Panc1 (cell line): ENCODE data around the gene AIG1. TPM values are rescaled to one million over a fixed set of nuclear protein-coding genes. Genes with fewer than 3 reads are reported as not detected.

Experiments
- ATAC-seq: fragments of 200-7000 bp; cut with Tn5 transposase; 2 replicates; pipeline ENCODE4 v1.9.1; 2020; ENCODE audit warnings: mild to moderate bottlenecking, moderate library complexity
- BruUV-seq: library from RNA; stranded (reverse); fragments of 400-500 nt; replicated peaks from 2 replicates; lab custom pipeline; 2021; lab: Mats Ljungman, UMichigan
- CTCF ChIA-PET: fragments of 300-600 bp; sonication (Branson Sonifier 250); formaldehyde crosslinking; loops from one replicate; lab custom pipeline; 2022; ENCODE audit warnings: antibody characterized with exemption; lab: Charles Lee
- POLR2A ChIA-PET: fragments of 300-600 bp; sonication (Branson Sonifier 250); formaldehyde crosslinking; loops from one replicate; lab custom pipeline; 2022; ENCODE audit warnings: antibody characterized with exemption; lab: Charles Lee
- DNase-seq: peaks from one replicate; pipeline ENCODE4 v3.0.0-alpha.2; 2010; ENCODE audit warnings: low read depth, low spot score
- H3K27ac ChIP-seq: 2 replicates; pipeline ENCODE4 v1.5.1; 2011; ENCODE audit warnings: mild to moderate bottlenecking, low read length, inconsistent platforms
- H3K27me3 ChIP-seq: fragments of 200-500 bp; sonication (Bioruptor generic); 2 replicates; pipeline ENCODE4 v1.6.0; 2014; ENCODE audit warnings: low read length, inconsistent platforms; ENCODE audit not compliant: control insufficient read depth, insufficient read depth
- H3K36me3 ChIP-seq: fragments of 200-500 bp; sonication (Bioruptor generic); 2 replicates; pipeline ENCODE4 v1.5.1; 2014; ENCODE audit warnings: inconsistent platforms, mild to moderate bottlenecking, low read length, moderate library complexity; ENCODE audit not compliant: control insufficient read depth, insufficient read depth
- H3K4me1 ChIP-seq: 2 replicates; pipeline ENCODE4 v1.5.1; 2011; ENCODE audit warnings: inconsistent platforms, mild to moderate bottlenecking, low read length, moderate library complexity; ENCODE audit not compliant: control insufficient read depth, insufficient read depth
- H3K4me3 ChIP-seq, 2 experiments: 2 replicates each; pipeline ENCODE4 v1.5.1; 2011 to 2012; ENCODE audit warnings: low read depth in 2 of 2, low read length in 2 of 2, mild to moderate bottlenecking in 2 of 2, inconsistent platforms in 1 of 2, moderate library complexity in 1 of 2
- H3K9me3 ChIP-seq: fragments of 200-500 bp; sonication (Bioruptor generic); 2 replicates; pipeline ENCODE4 v1.5.1; 2014; ENCODE audit warnings: low read depth, mild to moderate bottlenecking, inconsistent platforms, low read length, moderate library complexity; ENCODE audit not compliant: control insufficient read depth, insufficient read depth
- POLR2AphosphoS5 ChIP-seq: IDR thresholded peaks from 2 replicates; pipeline ENCODE4 v1.6.1; 2012; ENCODE audit warnings: mild to moderate bottlenecking, low read depth, low read length, moderate library complexity
- SIN3A ChIP-seq: IDR thresholded peaks from 2 replicates; pipeline ENCODE4 v1.6.1; 2012; ENCODE audit warnings: low read depth, mild to moderate bottlenecking, low read length, moderate library complexity, borderline replicate concordance; ENCODE audit not compliant: insufficient read depth
- TCF7L2 ChIP-seq: IDR thresholded peaks from 2 replicates; pipeline ENCODE4 v1.6.1; 2011; ENCODE audit warnings: mild to moderate bottlenecking, low read depth, low read length, inconsistent platforms
- in situ Hi-C: cut with HindIII; loops from 2 replicates; pipeline ENCODE4 v1.10.0; 2016; ENCODE audit warnings: low sequenced_read_pairs, low pct_unique_long_range_greater_than_20kb
- intact Hi-C: fragments of 100-400 bp; cut with micrococcal nuclease; formaldehyde crosslinking; loops from one replicate; pipeline ENCODE4 v1.10.0; 2022; ENCODE audit not compliant: unreplicated experiment
- total RNA-seq: library from RNA; stranded (reverse); gene quantifications from one replicate; pipeline ENCODE4 v1.2.1, GENCODE V29; 2021; ENCODE audit not compliant: unreplicated experiment
- TF ChIP-seq, protein P1 (sequence below): fragments of 450-650 bp; IDR thresholded peaks from 2 replicates; pipeline ENCODE4 v1.5.1; 2017; ENCODE audit warnings: mild to moderate bottlenecking
- TF ChIP-seq, protein P2 (sequence below), 2 experiments: IDR thresholded peaks; 2 replicates each; pipeline ENCODE4 v1.6.1; 2011 to 2012; ENCODE audit warnings: low read depth in 2 of 2, control low read depth in 1 of 2, low read length in 1 of 2, mild to moderate bottlenecking in 1 of 2, moderate library complexity in 1 of 2; ENCODE audit not compliant: insufficient read depth in 1 of 2

The AIG1 gene
- total RNA-seq, 1 experiment from 2014 or later: 23.9 TPM

DNA sequence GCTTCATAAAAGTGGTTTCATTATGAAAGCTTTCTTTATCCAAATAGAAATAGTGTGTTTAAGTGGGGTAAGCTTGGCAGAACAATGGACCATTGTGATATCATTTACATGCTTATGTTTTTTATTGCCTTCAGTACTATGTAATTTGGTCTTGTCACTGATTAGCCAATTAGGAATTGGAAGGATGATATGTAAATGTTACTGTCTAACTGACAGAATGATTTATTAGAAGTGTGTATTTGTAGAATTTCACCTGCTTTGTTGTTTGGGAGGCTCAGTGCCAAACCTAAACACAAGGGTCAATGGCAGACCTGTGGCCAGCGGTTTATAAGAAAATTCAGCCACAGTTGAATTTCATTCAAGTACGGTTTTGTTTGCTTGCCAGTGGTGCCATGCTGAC lies 39.0 kb downstream of the AIG1 start:
- ChIA-PET POLR2A (no interaction called here), CTCF (no interaction called here)
- Histone ChIP-seq H3K4me3 (no peak overlapping the region), H3K4me1 (no peaks in the 10 kb centered on the region), H3K27ac (no peak overlapping the region), H3K36me3 (no peaks in the 10 kb centered on the region), H3K9me3 (no peaks in the 10 kb centered on the region), H3K27me3 (no peaks in the 10 kb centered on the region)
- intact Hi-C loops: no loop called here
- in situ Hi-C loops: no loop called here
- no TSS peak for BruUV-seq
- ATAC-seq (no peak), DNase-seq (no peak)
- TF ChIP-seq POLR2AphosphoS5: no peak
- TF ChIP-seq, protein P1, sequence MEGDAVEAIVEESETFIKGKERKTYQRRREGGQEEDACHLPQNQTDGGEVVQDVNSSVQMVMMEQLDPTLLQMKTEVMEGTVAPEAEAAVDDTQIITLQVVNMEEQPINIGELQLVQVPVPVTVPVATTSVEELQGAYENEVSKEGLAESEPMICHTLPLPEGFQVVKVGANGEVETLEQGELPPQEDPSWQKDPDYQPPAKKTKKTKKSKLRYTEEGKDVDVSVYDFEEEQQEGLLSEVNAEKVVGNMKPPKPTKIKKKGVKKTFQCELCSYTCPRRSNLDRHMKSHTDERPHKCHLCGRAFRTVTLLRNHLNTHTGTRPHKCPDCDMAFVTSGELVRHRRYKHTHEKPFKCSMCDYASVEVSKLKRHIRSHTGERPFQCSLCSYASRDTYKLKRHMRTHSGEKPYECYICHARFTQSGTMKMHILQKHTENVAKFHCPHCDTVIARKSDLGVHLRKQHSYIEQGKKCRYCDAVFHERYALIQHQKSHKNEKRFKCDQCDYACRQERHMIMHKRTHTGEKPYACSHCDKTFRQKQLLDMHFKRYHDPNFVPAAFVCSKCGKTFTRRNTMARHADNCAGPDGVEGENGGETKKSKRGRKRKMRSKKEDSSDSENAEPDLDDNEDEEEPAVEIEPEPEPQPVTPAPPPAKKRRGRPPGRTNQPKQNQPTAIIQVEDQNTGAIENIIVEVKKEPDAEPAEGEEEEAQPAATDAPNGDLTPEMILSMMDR: no peak

DNA sequence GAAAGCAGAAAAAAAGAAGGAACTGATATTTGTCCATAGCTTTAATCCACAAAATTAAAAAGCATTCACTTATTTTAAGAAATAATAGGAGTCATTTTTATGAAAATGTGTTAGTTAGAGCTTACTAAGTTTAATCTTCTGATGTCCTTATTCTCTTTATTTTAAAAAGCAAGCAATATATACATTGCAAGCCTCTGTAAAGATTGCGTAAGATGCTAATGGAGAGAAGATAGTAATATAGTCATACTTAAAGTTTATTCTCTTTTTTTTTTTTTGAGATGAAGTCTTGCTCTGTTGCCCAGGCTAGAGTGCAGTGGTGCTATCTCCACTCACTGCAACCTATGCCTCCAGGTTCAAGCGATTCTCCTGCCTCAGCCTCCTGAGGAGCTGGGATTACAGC lies 39.7 kb downstream of the AIG1 start:
- Histone ChIP-seq H3K4me1 (no peaks in the 10 kb centered on the region), H3K27me3 (no peaks in the 10 kb centered on the region), H3K4me3 (no peak overlapping the region), H3K36me3 (no peaks in the 10 kb centered on the region), H3K27ac (no peak overlapping the region), H3K9me3 (no peaks in the 10 kb centered on the region)
- DNase-seq: no peak
- ATAC-seq: no peak
- intact Hi-C loops (no loop called here), in situ Hi-C loops (no loop called here)
- ChIA-PET CTCF (interaction anchor here (0.7 kb wide), 1 partner anchor 626 kb away, joined by 3 read pairs; no protein-coding TSS in a partner anchor), POLR2A (no interaction called here)
- BruUV-seq: no TSS peak
- TF ChIP-seq, protein P1: no peak
- no peak for TF ChIP-seq POLR2AphosphoS5
- no peak for TF ChIP-seq SIN3A
- TF ChIP-seq, protein P2, sequence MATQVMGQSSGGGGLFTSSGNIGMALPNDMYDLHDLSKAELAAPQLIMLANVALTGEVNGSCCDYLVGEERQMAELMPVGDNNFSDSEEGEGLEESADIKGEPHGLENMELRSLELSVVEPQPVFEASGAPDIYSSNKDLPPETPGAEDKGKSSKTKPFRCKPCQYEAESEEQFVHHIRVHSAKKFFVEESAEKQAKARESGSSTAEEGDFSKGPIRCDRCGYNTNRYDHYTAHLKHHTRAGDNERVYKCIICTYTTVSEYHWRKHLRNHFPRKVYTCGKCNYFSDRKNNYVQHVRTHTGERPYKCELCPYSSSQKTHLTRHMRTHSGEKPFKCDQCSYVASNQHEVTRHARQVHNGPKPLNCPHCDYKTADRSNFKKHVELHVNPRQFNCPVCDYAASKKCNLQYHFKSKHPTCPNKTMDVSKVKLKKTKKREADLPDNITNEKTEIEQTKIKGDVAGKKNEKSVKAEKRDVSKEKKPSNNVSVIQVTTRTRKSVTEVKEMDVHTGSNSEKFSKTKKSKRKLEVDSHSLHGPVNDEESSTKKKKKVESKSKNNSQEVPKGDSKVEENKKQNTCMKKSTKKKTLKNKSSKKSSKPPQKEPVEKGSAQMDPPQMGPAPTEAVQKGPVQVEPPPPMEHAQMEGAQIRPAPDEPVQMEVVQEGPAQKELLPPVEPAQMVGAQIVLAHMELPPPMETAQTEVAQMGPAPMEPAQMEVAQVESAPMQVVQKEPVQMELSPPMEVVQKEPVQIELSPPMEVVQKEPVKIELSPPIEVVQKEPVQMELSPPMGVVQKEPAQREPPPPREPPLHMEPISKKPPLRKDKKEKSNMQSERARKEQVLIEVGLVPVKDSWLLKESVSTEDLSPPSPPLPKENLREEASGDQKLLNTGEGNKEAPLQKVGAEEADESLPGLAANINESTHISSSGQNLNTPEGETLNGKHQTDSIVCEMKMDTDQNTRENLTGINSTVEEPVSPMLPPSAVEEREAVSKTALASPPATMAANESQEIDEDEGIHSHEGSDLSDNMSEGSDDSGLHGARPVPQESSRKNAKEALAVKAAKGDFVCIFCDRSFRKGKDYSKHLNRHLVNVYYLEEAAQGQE (IDR thresholded peaks at IDR 0.05; ENCODE audit: insufficient read depth in 1 of 2, low read depth in 2 of 2, low read length in 1 of 2): no peak
- TF ChIP-seq TCF7L2: no peak
